Hepatocyte (in vitro differentiated cells): ENCODE data around the gene CHMP5.

Experiments used
- CTCF ChIP-seq: fragments of 200-600 bp; sonication (generic); IDR thresholded peaks from 2 replicates; pipeline ENCODE4 v1.5.1; 2016; ENCODE audit warnings: antibody characterized with exemption, mild to moderate bottlenecking; ENCODE audit not compliant: poor library complexity
- EZH2 ChIP-seq: fragments of 200-600 bp; sonication (generic); IDR thresholded peaks from 2 replicates; pipeline ENCODE4 v1.6.1; 2016; ENCODE audit warnings: antibody characterized with exemption, mild to moderate bottlenecking, borderline replicate concordance

GRCh38 chr9:33288235-33288634, 23.4 kb downstream of the CHMP5 start:
- no peak for TF ChIP-seq CTCF
- no peak for TF ChIP-seq EZH2
